Breast epithelium (tissue), 3 donors: ENCODE results near the gene NYAP2.

Experiments
- POLR2A ChIP-seq: fragments of 450-650 bp; IDR thresholded peaks from one replicate; pipeline ENCODE4 v1.6.1; 2016; ENCODE audit warnings: antibody characterized with exemption, mild to moderate bottlenecking, moderate library complexity
- TF ChIP-seq, protein P1 (sequence below), 3 donors: fragments of 450-650 bp; IDR thresholded peaks; one replicate each; pipeline ENCODE4 v1.5.1; 2016 to 2017; ENCODE audit warnings: antibody characterized with exemption in 3 of 3, mild to moderate bottlenecking in 3 of 3, moderate library complexity in 3 of 3

DNA sequence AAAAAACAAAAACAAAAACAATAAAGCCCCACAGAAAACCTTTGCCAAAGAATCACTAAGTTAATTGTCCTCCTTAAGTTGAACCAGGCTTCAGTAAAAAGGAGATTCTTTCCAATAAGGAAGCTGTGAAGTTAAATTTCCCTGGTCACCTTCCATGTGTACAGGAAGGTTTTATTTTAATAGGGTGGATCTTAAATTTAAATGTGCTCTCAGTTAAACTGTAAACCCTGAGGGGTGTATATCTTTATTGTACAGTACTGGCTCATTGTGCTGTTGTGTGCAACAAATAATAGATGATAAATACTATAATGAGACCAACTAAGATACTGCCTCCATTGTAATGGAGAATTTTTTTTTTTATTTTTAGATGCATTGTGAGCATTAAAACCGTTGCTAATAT, 97.1 kb downstream of the NYAP2 start:
- TF ChIP-seq, protein P1, sequence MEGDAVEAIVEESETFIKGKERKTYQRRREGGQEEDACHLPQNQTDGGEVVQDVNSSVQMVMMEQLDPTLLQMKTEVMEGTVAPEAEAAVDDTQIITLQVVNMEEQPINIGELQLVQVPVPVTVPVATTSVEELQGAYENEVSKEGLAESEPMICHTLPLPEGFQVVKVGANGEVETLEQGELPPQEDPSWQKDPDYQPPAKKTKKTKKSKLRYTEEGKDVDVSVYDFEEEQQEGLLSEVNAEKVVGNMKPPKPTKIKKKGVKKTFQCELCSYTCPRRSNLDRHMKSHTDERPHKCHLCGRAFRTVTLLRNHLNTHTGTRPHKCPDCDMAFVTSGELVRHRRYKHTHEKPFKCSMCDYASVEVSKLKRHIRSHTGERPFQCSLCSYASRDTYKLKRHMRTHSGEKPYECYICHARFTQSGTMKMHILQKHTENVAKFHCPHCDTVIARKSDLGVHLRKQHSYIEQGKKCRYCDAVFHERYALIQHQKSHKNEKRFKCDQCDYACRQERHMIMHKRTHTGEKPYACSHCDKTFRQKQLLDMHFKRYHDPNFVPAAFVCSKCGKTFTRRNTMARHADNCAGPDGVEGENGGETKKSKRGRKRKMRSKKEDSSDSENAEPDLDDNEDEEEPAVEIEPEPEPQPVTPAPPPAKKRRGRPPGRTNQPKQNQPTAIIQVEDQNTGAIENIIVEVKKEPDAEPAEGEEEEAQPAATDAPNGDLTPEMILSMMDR (IDR thresholded peaks at IDR 0.05): no peak
- TF ChIP-seq POLR2A: no peak
